NCI-H2081 (cell line): ENCODE results near the gene REX1BD.

Source experiments
- DNase-seq, 2 experiments: peaks; one replicate each; lab custom pipeline; 2025; lab: John Stamatoyannopoulos, UW

Gene REX1BD

DNA sequence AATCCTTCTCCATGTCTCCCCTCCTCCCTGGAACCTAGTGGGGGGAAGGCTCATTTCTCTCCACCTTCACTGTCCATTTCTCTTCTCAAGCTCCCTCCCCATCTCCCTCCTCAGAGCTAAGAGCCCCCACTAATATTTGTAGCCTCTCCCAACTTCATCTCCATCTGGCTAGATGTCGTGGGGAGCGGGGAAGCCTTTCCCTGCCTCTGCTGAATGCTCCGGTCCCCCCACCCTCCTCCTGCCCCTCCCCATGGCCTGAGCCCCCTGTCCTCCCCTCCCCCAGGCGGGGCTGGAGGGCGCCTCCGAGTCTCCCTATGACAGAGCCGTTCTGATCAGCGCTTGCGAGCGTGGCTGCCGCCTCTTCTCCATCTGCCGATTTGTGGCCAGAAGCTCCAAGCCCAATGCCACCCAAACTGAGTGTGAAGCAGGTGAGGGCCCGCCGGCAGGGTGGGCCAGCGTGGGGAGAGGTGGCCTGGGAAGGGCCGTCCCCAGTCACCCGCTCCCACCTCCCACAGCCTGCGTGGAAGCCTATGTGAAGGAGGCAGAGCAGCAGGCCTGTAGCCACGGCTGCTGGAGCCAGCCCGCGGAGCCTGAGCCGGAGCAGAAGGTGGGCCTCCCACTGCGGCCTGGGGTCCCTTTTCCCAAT lies 25.1 kb downstream of the REX1BD start:
- no peak for DNase-seq

DNA sequence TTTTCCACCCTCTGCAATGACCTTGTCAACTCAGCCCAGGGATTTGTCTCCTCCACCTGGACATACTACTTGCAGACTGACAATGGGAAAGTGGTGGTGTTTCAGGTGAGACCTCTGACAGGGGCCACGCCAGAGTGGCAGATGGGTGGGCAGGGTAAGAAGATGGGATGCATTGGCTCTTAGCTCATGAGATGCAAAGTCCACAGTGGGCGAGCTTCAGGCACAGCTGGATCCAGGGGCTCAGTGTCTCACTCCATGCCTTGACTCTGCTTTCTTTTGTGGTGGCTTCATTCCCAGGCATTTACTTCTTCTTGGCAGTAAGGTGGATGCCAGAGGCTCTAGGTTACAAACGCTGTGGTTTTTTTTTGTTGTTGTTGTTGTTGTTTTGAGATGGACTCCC lies 27.4 kb downstream of the REX1BD start:
- no peak for DNase-seq

DNA sequence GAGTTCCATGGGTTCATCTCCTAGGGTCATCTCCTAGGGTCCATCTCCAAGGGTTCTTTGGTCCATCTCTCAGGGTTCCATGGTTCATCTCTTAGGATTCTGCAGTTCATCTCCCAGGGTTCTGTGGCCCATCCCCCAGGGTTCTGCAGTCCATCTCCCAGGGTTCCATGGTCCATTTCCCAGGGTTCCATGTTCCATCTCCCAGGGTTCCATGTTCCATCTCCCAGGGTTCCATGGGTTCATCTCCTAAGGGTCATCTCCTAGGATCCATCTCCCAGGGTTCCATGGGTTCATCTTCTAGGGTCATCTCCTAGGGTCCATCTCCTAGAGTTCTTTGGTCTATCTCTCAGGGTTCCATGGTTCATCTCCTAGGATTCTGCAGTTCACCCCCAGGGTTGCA lies 29.0 kb downstream of the REX1BD start:
- no peak for DNase-seq

DNA sequence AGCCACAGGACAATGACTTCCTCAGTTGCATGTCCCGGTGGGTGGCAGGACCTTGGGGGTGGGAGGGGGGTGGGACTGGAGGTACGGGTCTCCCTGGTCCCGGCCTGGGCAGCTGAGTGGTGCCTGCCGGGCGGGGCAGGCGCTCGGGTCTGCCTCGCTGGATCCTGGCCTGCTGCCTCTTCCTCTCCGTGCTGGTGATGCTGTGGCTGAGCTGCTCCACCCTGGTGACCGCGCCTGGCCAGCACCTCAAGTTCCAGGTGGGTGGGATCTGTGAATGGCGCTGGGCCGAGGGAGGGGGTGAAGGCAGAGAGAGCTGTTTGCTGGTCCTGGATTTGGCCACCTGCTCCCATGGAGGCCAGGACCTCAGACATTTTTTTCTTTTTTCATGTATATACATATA lies 29.6 kb downstream of the REX1BD start:
- no peak for DNase-seq

DNA sequence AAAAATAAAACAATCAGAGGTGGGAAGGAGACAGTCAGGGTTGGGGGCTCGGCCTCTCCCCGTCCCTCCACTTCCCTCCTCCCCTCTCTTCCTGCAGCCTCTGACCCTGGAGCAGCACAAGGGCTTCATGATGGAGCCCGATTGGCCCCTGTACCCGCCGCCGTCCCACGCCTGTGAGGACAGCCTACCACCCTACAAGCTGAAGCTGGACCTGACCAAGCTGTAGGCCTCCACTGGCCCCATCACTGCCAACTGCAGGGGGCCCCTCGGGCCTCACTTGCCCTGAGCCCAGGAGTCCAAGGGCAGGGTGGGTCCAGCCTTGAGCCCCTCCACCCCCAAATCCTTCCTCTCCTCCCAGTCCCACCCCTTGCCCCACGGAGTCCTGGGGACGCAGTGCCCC lies 31.7 kb downstream of the REX1BD start:
- DNase-seq, result no peak

DNA sequence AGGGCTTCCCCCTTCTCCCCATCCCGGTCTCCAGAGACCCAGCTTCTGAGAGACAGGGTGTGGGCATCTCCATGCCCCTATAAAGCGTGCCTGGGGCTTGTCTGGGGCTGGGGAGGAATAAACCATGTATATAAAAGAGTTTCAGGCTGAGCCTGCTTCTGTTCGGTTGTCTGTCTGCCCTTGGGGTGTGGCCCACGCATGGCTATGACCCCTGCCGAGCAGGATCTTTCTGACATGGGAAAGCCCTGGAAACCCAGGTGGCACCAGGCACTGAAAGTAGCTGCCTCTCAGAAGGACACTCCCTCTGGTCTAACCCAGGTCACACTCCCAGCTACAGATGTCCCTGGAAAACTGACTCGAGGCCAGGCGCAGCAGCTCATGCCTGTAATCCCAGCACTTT lies 32.3 kb downstream of the REX1BD start:
- DNase-seq, result no peak

DNA sequence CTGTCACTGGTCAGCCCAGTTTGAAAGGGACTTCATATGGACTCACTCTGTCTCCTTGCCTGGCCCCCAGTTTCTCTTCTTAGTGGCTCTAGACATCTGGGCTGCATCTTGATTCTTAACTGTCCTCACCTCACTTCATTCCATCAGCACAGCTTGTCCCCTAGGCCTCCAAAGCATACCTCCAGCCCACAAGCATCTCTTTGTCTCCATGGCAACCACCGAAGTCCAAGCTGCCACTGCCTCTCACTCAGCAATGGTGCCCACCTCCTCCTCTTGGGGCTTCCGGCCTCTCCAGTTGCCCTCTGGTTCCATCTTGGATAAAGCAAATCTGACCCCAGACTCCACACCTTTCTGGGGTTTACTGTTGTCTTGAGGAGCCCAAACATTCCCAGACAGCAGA lies 38.3 kb downstream of the REX1BD start:
- DNase-seq, result no peak

DNA sequence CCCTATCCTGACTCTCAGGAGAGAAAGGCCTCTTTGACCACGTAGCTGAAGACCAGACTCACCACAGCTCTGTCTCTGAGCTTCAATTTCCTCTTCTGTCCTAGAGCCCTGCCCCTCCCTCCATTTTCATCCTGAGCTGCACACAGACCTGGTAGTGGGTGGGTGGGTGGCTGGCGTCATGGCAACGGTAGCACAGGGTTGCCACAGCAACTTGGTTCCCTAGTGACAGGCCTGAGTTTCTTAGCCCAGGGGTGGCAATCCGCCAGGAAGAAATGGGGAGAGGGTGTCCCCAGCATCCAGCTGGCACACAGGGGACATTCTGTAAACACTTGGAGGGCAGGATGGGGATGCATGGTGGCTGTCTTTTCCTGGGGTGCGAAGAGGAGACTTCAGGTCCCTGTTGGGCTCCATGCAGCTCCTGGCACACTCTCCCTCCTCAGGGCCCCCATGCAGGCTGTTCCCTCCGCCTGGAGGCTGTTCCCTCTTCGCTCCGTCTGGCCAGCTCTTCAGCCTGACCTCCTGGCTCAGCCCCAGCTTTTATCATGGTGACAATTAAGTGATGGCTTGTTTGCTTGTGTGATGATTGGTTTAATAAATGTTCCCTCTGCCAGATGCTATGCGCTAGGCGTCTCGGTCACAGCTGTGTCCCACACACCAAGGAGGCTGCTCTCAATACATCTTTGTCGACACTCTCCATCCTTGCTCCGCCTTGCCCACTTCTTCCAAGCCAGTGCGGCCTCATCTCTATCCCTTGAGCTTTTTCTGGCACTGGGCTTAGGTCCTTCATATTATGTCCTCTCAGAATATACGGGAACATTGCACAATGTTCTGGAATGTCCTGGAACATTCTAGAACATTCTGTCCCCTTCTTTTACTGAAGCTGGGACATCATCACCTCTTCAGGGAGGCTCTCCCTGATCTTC lies 40.8 kb downstream of the REX1BD start:
- DNase-seq, result no peak

DNA sequence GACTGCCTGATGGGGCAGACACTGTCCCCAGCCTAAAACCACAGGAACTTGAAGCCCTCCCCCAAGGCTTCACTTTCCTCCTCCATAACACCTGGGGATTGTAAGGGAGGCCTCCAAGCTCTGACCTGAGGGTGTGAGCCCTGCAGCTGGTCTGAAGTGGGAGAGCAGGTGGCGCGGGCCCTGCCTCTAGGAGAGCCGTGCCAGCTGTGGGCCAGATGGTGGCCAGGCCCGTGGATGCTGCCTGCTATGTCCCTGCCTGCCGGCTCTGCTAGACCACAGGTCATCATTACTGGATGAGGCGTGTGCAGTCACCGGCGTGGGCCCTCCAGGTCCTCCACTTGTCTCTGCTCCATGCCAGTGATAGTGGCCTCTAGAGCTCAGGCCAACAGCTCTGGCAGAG lies 44.7 kb downstream of the REX1BD start:
- DNase-seq, result no peak

DNA sequence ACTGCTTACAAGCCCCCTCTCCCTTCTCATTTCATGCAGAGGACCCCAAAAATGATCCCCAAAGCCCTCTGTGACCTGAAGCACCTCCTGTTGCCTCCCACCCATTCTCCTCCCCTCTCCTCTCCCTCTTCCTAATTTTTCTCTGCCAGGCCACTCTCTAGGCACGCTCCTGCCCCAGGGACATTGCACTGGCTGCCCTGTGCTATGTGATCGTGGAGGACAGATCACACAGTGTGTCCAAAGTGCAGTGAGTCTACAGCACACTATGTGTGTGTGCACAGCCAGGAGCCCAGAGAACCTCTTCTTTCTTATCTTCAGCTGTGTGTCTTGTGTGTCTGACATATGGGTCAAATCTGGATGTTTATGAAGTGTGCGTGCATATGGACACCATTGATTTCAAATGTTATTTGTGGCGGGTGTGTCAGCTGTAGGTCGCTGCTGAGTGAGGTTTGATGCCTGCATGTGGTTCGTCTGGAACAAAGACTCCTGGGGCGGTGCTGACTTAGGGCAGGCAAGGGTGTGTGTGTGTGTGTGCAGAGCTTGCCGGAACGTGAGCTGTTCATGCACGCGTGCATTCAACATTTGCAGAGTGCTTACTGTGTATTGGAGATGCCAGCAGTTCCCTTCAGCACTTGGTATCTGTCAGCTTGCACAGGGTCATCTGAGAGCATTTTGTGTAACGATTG lies 46.2 kb downstream of the REX1BD start:
- DNase-seq, result no peak

DNA sequence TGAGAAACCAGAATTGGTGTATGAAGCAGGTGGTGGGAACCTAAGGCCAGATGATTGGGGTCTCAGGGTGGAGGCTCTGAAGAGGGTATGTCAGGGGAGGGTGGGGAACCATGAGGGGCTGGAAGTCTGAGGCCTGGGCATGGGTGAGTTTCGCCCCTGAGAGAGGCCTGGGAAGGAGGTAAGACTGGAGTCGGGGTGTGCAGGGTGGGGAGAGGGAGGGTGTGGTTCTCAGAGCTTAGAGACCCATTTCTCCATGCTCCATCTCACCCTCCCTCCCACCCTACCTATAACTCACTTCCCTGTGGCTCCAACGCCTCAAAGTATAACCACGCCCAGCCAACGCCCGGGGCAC lies 47.2 kb downstream of the REX1BD start:
- DNase-seq, result no peak

DNA sequence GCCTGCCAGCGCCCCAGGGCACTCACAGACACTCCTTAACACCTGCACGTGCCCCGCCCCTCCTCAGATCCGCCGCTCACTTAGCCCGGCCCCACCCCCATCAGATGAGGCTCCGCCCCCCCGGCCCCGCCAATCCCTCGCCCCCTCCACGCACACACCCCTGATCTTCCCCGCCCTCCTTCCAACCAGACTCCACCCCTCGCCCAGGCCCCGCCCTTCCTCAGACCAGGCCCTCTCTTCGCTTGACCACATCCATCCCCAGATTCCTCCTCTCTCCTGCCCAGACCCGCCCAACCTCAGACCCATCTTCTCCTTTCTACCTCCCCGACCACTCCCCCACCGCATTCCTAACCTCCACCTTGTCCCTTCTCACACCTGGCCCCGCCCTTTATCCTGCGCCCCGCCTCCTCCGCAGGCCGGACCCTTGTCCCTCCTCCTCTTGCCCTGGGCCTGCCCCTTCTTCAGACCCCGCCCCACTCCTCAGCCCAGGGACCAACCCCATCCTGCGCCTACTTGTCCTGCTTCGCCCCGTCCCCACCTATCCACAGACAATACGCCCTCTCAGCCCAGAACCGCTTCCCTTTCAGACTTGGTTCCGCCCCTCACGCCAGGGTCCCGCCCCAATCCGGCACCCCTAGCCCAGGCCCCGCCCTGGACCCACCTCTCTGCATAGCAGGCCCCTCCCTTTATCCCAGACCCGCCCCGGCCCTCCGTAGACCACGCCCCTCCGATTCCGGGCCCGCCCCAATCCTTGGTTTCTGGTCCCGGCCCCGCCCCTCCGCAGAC lies 47.8 kb downstream of the REX1BD start:
- peak; percentile 91 to 97 for DNase-seq

DNA sequence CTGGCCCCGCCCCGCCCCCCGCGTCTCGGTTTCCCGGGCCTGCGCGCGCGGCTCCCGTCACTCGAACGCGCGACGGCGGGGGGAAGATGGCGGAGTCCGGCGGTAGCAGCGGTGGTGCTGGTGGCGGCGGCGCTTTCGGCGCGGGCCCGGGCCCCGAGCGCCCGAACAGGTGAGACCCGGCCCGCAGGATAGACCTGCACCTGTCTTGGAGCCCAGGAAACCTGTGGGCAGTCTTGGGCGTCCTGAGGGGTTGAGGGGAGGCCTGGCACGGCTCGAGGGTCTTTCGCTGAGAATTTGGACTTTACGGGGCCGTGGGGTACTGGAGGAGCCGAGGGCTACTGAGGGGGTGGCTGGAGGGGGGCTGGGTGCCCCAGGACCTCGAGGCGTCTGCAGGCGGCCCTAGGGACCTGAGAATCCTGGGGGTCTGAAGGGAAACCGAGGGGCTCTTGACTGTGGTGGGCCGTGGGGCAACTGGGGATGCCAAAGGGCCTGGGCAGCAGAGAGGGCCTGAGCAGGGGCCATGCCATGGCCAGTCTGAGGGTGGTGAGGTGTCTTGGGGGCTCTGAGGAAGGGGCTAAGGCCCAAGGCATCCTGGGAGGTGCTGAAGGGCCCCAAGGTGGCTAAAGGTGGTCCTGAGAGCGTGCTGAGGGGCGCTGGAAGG lies 48.5 kb downstream of the REX1BD start, which contains the start of gene KLHL26:
Gene KLHL26 (plus strand): TSS at position 60 of the 661 bp plus-strand sequence. CDS start 27 bp downstream, at position 87.
- no peak for DNase-seq

DNA sequence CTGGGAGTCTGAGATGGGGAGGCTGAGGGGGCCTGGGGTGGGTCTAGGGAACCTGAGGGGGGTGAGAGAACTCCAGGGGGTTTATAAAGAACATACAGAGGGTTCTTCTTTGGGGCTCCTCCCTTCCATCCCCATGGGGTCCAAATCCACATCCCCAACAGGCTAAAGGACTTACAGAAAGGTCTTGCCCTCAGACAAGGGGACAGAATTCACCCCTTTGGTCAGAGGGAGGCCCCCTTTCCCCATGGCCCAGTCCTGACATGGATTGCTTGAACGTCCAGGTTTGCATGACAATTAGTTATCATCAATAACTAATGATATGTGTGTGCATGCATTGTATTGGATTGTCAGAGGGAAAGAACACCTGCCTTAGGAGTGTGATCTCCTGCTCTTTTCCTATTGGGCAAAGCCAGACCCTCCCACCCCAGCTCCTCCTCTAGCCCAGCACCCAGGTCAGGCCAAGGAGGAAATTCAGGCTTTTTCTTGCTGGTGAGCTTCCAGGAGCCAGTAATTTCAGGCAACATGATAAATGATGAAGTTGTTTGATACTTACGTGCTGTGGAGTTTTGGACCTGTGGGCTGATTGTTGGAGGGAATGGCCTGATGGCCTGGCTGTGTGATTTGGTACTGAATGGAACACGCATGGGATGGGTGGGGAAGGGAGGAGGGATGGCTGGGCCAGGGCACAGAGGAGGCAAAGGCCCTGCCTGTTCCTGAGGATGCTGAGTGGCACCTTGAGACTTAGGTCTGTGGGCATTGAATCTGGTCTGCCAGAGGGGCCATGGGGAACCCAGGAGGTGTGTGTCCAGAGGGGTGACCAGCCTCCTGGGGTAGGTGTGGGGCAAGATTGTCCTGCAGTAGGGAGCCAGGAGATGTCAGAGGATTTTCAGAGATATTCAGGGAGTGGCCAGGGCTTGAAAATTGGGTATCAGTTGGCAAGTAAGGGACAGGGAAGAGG lies 49.4 kb downstream of the REX1BD start:
- DNase-seq, result peak; percentile 12 to 46

DNA sequence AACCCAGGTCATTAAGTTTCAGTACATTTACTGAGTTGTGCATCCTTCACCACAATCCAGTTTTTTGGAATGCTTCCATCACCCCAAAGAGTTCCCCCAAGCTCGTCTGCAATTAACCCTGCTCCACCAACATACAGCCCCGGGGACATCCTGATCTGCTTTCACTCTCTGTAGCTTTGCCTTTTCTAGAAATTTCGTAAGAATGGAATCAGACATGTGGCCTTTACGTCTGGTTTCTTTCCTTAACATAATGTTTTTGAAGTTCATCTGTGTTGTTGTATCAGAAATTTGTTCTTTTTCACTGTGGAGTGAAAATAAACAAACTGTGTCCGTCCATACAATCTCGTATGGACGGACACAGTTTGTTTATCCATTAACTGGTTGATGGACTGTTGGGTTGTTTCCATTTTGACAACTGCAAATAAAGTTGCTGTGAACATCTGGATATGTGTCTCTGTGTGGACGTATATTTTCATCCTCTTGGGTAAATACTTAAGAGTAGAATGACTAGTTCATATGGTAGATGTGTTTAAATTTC lies 51.2 kb downstream of the REX1BD start:
- no peak for DNase-seq
